K562 (cell line): ENCODE measurements around the gene DNM1. TPM values are rescaled to one million over a fixed set of nuclear protein-coding genes. Genes with fewer than 3 reads are reported as not detected.

Experiments used
- REST ChIP-seq, 2 experiments: fragments of 450-650 bp; formaldehyde crosslinking in 1 of 2; IDR thresholded peaks; 2 replicates each; pipeline versions ENCODE4 v1.4.0 to v1.6.1; 2014 to 2020; ENCODE audit warnings: mild to moderate bottlenecking in 2 of 2, borderline replicate concordance in 1 of 2, low read depth in 1 of 2
- polyA plus RNA-seq, 8 experiments: library from polyadenylated mRNA; depleted of rRNA in 4 of 8; stranded (reverse) in 5 of 8; unstranded in 3 of 8; fragments of >200 nt; fragmentation: Nextera tagmentation in 2 of 8; fragmentation: Illumina TruSeq in 1 of 8; extraction: Ambion mirVana in 2 of 8; extraction: Trizol in 1 of 8; gene quantifications; 2 replicates each; pipeline versions ENCODE4 v1.2.1 to v1.2.3, GENCODE V29; 2011 to 2014; ENCODE audit warnings: inconsistent platforms in 1 of 8, missing spikeins in 1 of 8
- total RNA-seq, 7 experiments: library from RNA; depleted of rRNA in 6 of 7; stranded (reverse); fragments of >200 nt in 6 of 7; fragmentation: Illumina TruSeq in 2 of 7; extraction: Trizol in 2 of 7; gene quantifications; 2 replicates each; pipeline versions ENCODE4 v1.2.1 to v1.2.3, GENCODE V29; 2011 to 2021; ENCODE audit warnings: low replicate concordance in 1 of 7

The DNM1 gene
- total and polyA plus RNA-seq, 9 of the 15 experiments (the other 6 are each of a cell fraction or from before 2014, with no cell fraction given) = 0.39 to 23.1 (median 9.1) TPM

GRCh38 chr9:128231638-128232527 lies 28.7 kb downstream of the DNM1 start (continued):
- no peak for TF ChIP-seq REST (IDR thresholded peaks at IDR 0.05; ENCODE audit: borderline replicate concordance)
- TF ChIP-seq REST (CRISPR knock-in tag; IDR thresholded peaks at IDR 0.05; ENCODE audit: low read depth) = no peak
- TF ChIP-seq, all 486 proteins: peak for 26
